DMS 273 (cell line): ENCODE measurements around the gene CPN1.
"Not testable (repeated sequence)": the region's sequence is repeated elsewhere in the genome, so short reads cannot be mapped to it uniquely, and the experiment has no call there.

Experiments used
- DNase-seq: peaks from one replicate; lab custom pipeline; 2025; ENCODE audit not compliant: unreplicated experiment; lab: John Stamatoyannopoulos, UW

Gene CPN1

DNA sequence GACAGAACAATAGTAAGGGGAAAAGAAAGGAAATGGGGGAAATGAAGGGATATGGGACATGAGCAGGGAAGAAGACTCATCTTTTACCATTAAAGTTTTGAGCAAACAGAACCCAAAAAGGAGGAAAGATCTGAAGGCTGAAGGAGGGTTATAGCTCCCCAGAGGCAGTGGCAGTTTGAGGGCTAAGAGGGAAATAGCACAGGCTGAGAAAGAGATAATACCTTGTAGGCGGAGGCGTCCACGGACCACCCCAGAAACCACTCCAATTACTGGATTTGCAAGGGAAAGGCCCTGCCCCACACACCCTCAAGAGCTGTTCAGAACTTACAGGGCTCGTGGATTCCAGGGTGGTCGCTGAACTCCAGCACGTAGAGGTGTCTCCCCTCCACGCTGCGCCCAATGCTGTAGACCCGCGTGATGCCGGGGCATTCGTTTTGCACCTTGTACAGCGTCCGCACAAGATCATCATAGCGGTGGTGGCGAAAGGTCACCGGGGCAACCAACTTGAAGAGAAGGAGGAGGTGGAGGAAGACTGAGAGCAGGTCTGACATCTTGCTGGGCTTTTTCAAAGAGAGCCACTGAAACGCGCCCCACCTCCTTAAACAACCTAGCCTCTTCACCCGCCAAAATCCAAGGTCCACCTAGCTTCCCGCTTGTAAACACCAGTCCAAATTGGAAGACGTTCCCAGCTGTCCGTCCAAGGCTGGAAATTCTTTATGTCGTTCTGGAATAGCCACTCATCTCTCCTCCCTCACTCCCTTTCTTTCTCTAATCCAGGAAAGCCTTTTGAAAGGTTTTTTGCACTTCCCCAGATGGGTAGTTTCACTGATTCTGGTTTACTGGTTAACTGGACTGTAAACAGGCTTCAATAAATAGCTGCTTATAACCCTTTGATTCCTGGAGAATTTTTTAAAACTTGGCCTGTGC is at the start of gene CPN1:
CPN1 (minus strand) TSS at position 795 of the 927 bp plus-strand sequence; CDS start at position 551, 244 bp downstream.
- DNase-seq: no peak

GRCh38 chr10:100130831-100131230 is 49.2 kb upstream of the CPN1 start:
- peak; percentile 6 for DNase-seq

- DNase-seq: no peak
These were observed 47.8 kb upstream of the CPN1 start for GRCh38 chr10:100129424-100129823.

GRCh38 chr10:100128951-100129350 is 47.3 kb upstream of the CPN1 start:
- no peak for DNase-seq

DNA sequence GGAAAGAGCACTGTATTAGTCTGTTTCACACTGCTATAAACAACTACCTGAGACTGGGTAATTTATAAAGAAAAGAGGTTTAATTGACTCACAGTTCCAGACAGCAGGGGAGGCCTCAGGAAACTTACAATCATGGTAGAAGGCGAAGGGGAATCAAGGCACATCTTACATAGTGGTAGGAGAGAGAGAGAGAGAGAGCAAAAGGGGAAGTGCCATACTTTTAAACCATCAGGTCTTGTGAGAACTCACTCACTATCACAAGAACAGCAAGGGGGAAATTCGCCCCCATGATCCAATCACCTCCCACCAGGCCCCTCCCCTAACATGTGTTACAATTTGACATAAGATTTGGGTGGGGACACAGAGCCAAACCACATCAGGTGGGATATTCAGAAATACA is 43.7 kb upstream of the CPN1 start:
- not testable (repeated sequence) for DNase-seq

- DNase-seq: no peak
These were observed 42.4 kb upstream of the CPN1 start for GRCh38 chr10:100124097-100124496.

GRCh38 chr10:100122780-100123179 is 41.1 kb upstream of the CPN1 start:
- no peak for DNase-seq

DNA sequence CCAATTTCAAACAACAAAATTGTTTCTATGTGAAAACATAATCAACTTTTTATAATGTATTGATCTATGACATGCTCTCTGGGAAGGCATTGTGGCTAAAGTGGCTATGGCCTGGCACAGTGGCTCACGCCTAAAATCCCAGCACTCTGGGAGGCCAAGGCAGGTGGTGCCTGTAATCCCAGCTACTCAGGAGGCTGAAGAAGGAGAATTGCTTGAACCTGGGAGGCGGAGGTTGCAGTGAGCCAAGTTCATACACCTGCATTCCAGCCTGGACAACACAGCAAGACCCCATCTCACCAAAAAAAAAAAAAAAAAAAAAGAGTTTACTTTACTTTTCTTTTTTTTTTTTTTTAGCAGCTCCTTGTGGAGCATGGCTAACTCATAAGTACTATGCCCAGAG is 38.9 kb upstream of the CPN1 start:
- DNase-seq: no peak

GRCh38 chr10:100119726-100120125 is 38.1 kb upstream of the CPN1 start:
- DNase-seq: no peak

DNA sequence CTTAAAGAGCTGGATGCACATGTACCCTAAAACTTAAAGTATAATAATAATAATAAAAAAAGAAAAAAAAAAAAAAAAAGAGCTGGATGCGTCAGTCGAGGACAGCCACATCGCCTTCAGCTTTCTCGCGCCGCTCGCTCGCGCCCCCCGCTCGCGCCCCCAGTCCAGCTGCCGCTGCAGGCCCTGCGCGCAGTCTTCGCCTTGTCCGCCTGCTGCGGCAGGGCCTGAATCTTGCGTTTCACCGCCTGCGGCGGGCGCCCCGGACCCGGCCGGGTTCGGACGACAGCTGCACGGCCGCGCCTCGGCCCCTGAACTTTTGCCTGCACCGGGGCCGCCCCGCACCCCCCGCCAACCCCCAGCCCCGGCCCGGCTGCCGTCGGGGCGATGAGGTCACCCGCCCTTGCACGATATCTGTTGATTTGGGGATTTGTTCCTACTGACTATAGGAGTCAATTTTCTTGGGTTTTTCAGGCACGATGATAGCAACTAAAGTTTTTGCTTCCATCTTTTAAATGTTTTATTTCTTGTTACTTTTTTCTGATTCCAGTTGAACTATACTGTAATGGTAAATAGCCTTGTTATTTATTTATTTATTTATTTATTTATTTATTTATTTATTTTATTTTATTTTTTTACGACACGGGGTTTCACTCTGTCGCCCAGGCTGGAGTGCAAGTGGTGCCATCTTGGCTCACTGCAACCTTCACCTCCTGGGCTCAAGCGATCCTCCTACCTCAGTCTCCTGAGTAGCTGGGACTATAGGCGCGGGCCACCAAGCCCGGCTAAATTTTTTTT is 33.5 kb upstream of the CPN1 start:
- DNase-seq: no peak

GRCh38 chr10:100114460-100114859 is 32.8 kb upstream of the CPN1 start:
- DNase-seq: no peak

DNA sequence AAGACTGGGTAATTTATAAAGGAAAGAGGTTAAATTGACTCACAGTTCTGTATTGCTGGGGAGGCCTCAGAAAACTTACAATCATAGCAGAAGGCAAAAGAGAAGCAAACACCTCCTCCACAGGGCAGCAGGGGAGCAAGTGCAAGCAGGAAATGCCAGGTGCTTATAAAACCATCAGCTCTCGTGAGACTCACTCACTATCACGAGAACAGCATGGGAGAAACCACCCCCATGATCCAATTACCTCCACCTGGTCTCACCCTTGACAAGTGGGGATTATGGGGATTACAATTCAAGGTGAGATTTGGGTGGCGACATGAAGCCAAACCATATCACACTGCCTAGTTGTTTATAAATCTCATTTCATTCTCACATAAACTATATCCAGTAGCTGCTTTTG is 28.0 kb upstream of the CPN1 start:
- DNase-seq: peak; percentile 15

GRCh38 chr10:100106865-100107264 is 25.2 kb upstream of the CPN1 start:
- no peak for DNase-seq

DNA sequence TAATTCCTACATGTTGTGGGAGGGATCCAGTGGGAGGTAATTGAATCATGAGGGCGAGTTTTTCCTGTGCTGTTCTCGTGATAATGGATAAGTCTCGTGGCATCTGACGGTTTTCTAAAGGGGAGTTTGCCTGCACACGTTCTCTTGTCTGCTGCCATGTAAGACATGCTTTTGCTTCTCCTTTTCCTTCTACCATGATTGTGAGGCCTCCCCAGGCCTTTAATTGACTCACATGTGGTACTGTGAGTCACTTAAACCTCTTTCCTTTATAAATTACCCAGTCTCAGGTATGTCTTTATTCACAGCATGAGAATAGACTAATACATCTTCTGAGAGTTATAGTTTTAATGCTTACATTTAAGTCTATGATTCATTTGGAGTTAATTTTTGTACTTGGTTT is 22.6 kb upstream of the CPN1 start:
- no peak for DNase-seq

GRCh38 chr10:100103581-100103980 is 21.9 kb upstream of the CPN1 start:
- no peak for DNase-seq

GRCh38 chr10:100101192-100102076 is 19.8 kb upstream of the CPN1 start:
- DNase-seq: no peak

DNA sequence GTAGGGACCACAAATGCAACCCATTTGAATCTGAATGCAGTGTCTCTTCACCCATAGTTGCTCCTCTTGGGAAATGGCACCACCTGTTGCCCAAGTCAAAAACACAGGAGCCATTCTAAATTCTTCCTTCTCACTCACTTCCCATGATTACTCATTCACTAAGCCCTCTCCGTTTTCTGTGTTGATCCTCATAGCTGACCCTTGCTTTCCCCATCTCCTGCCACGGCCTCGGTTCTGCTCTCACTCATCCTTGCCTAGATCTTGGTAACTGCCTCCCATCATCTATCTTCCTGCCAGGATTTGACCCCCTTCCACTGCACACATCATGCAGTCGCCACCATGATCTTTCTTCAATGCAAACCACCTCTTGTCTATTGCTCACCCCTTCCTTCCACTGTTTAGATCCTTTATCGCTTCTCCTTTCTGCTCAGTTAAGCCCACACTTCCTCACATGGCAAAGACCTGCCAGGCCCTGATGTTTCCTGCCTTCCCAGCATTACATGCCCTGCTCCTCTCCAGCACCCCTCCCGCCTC is 19.0 kb upstream of the CPN1 start:
- peak; percentile 37 for DNase-seq

GRCh38 chr10:100089241-100089640 is 7.6 kb upstream of the CPN1 start:
- no peak for DNase-seq

- DNase-seq: not testable (repeated sequence)
These were observed 5.0 kb upstream of the CPN1 start for GRCh38 chr10:100086708-100087107.

DNA sequence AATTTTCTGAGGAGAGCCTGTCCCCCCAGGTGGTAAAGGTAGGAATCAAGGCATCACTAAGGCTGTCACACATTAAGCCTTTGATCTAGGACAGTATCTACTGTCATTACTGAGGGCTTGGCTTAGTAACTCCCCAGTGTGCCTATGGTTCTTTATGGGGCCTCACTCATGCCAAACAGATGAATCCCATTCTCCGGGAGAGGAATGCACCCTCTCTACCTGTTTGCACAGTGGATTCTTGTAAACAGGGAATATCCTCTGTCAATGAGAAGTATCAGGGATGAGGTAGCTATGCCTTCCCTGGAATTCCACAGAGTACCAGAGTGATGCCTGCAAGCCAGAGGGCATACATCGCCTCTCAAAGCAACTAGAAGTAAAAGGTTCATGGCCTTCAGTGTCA is 3.9 kb upstream of the CPN1 start:
- DNase-seq: no peak

DNA sequence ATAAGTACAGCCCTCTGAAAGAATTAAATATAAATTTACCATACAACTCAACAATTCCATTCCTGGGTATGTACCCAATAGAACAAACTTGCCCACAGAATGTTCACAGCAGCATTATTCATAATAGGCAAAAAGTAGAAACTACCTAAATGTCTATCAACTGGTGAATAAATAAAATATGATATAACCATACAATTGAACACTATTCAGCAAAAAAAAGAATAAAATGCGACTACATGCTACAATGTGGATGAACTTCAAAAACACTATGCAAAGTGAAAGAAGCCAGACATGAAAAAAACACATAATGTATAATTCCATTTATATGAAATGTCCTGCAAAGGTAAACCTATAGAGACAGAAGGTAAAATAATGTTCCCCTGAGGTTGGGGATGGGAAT is 2.0 kb upstream of the CPN1 start:
- no peak for DNase-seq
